Stimulated activated CD8-positive, alpha-beta memory T cell treated with anti-CD3 and anti-CD28 coated beads, Interleukin-4, amount 100 ng/mL, for 4 hours (primary cell): ENCODE data around the gene PBX4.

Source experiments
- DNase-seq, 2 donors: peaks; one replicate each; pipeline ENCODE4 v3.0.0-alpha.2; 2020; ENCODE audit warnings: low read depth in 2 of 2, low spot score in 1 of 2

The PBX4 gene

DNA sequence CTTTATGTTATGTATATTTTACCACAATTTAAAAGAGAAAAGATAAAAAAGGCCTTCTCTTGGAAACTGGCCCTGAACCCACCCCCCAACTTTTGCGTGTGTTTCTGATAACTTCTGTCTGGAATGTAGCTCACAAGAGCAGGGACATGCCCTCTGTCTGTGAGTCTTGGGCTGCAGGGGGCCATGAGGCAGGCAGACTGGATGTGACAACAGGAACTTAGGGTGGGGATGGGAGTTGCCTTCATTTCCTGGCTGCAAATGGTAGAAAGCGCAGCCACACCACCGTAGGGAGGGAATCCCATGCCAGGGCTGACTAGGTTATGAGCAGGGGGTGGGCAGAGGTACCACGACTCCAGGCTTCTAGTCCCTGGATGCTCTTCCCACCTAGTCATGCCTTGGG lies 58.6 kb downstream of the PBX4 start:
- no peak for DNase-seq

DNA sequence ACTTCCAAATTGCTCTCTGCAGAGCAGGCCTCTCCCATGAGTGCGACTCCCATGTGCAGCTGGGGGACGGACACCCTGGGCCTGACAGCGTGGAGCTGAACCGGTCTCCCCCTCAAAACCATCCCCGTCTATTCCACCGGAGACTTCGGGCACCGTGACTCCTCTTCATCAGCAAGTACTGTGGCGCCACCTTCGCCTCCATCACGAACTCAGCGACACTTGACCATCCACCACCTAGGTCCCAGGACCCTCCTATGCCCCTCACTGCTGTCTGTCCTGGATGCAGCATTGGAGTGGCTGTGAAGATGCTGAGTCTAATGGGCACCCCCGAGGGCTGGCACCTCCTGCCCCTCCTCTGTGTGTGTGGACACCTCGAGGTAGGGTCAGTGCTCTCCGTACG lies 59.9 kb downstream of the PBX4 start:
- no peak for DNase-seq

DNA sequence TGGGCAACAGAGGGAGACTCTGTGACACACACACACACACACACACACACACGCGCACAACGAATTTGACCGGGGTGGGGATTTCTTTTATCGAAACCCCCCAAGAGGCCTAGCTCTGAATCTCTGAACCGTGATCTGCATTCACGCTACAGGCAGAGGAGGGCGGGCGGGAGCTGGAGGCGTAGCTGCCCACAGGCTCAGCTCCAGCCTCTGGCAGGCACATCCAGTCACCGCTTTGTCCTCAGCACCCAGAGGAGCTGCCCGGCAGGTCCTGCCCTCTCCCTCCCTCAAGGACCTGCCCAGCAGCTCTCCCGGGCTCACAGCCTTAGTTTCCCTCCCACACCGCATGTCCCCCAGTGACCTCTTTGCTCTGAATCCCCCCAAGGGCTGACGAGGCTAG lies 60.4 kb downstream of the PBX4 start:
- no peak for DNase-seq

DNA sequence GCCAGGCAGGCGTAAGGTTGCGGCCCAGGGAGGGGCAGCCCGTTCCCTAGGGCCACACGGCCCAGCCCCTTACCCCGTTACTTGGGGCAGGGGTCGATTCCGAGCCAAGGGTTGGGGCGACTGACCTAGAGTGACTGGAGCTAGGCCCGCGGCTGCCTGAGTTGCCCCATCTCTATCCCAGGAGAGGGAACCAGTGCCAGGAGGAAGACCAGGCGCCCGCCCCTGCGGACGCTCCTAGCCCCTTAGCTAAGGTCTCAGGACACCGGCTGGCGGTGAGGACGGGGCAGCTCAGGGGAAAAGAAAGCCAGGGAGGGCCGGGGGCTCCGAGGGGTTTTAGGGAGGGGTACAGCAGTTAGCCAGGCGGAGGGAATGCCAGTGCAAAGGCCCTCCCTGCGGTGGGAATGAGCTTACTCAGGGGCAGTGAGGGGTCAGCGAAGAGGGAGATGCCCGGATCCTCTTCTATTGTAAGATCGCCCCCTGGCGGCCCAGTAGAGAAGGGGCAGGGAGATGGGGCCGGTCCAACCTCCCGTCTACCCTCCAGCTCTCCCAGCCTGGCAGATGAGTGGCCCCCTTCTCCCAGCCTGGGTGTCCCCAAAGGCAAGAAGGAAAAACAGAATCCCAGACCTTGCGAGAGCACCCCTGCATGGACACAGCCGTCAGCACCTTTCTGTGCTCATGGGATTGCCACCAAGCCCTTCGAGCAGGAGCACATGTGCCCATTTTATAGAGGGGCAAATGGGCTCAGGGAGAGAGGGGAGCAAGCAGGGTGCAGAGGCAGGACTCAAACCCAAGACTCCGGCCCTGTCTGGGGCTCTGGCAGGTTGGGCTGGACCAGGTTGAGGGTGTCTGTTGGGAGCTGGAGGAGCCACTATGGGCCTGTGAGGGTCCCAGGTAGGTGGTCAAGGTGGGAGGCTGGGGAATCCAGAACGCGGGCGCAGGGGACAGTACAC lies 64.1 kb downstream of the PBX4 start:
- peak; percentile 21 to 30 for DNase-seq

DNA sequence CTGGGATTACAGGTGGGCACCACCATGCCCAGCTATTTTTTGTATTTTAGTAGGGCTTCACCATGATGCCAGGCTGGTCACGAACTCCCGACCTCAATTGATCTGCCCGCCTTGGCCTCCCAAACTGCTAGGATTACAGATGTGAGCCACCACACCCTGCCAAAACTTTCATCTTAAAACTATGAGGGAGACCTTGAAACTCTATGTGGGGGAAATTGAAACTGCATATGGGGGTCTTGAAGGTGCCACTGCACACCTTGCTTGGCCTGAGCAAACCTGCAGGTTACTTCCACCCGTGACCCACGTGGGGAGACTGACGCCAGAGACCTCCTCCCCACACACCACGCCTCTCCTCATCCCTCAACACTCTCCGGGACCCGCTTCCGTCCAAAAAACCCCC lies 64.8 kb downstream of the PBX4 start:
- DNase-seq: no peak

DNA sequence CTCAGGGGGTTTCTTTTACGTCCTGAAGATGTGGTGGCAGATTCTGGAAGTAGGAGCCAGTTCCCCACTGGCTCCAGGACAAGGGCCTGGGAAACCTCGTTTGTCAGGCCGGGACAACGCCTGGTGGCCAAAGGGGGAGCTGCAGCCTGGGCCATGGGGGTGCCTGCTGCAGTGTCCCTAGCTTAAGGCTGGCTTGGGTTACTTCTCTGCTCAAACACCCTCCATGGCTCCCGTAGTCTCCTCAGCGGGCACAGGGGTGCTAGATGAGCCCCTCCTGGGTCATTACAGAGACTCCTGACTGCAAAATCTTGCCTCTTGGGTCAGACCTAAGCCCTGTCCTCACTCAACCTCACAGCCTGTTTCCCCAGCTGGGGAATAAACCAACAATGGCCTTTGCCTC lies 65.7 kb downstream of the PBX4 start:
- no peak for DNase-seq

DNA sequence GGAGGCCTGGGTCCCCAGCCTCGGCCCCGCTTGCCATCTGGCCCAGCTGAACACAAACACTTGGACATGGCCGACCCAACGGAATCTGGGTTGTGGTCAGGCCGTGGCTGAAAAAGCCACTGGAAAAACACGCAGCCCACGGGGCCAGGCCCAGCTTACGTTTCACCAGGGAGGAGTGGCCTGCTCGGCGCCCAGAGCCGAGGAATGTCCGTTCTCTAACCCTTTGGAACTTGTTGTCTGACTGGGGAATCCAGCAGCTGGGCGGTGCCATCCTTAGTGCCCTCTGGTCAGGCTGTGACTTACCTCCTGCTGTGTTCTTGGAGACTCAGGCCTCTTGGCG lies 66.7 kb downstream of the PBX4 start:
- DNase-seq: no peak

DNA sequence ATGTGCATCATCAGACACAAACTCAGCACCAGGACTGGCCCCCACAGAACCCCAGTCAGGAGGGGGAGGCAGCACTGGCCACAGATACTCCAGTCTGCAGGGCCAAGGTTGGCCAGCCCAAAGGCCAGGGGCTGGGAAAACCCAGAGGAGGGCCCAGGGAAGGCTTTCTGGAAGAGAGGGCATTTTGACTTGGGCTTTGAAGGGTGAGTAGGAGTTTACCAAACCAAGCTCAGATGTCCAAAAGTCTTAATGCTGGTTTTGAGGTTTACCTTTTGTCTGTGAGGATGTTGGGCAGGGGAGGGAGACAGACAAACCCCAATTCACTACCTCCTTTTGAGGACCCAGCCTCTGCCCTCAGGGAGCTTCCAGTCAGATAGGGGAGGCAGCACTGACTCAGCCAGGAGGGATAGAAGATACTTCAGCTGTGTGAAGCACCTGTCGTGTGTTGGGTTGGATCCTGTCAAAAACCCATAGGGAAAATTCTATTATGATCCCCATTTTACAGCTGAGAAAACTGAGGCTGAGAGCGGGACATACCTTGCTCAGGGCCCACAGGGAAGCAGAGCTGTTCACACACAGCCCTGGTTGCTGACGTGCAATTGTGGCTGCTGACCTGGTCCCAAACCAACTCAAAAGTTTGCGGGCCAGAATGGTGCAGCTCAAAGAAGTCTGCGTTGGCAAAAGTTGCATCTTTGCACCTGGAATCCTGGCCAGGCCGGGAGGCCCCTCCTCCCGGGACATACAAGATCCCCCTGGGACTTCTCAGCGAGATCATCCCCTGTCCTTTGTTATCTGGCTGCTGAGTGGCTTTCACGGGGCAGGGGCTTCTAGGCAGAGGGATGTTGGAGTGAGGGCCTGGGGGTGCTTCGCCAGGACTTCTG lies 67.3 kb downstream of the PBX4 start:
- DNase-seq: no peak

DNA sequence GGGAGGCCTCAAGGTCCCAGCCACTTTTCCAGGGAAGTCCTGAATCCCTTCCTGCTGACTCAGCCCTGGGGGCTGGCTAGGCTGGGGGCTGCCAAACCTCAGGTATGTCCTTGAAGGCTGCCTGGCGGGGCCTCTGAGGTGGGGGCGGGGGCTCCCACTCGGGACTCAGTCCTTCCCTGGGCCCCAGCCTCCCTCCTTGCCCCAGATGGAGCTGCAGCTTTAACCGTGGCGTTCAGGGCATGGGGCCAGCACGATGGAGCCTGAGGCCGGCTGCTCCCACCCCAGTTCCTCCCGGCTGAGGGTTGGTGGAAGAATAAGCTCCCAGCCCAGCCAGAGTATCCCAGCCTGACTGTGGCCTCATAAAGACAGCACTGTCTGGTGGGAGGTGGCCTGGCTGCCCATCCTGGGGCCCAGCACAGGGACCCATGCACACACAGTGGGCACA lies 68.0 kb downstream of the PBX4 start:
- no peak for DNase-seq

DNA sequence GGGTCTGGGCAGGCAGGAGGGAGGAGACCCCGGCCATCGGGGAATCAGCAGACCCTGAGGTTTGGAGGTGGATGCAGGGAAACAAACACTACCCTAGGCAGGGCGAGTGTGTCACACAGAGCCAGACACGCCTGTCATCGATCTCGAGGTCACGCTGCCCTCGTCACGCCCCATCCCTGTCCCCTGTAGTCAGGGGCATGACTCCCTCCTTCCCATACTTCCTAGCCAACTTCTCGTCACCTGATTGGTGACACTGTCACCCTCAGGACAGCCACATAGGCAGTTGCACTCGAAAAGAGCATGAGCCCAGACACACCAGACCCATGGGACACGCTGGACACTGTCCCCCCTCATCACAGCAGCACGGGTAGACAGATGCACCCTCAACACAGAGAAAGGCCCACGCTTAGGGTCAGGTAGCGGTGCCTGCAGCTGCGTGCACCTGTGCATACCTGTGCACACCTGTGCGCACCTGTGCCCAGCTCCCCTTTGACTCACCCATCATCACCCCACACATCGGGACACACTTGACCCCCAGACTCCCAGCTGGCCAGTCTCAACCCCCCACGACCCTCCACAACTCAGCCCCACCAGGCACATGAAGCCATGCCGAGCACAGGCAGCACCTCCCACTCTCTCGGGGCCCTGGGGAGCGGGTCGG lies 68.6 kb downstream of the PBX4 start:
- DNase-seq: no peak

DNA sequence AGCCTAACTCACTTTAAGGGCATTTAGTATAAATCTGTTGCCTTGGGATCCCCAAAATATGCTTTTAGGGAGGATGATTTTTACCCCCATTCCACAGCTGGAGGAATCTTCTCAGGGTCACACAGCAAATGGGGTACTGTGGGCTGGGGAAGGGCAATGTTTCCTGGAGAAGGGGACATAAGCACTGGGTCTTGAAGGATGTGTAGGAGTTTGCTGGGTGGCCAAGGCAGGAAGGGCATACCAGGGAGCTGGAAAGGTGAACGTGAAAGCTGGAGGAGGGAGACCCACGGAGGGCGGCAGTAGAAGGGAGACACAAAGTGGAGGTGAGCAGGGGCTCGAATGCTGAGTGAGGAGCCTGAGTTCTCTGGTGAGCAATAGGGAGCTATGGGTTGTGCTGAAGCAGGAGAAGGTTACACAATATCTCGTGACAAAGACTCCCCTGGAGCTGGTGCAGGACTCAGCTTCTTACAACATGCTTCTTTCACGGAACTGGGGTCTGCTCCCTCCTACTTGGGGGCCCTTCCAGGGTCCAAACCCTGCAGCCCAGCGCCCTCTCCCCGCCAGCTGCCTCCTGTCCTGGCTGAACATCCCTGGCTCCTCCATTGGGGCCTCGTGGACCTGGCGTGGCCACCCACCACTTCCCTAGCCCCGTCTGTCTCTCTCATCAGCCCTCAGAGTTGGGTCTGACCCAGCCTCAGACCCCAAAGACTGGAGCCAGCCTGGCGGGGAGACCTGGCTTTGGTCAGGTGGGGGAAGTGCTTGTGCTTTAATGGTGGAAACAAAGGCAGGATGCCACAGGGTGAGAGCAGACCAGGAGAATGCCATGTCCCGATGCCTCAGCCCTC lies 69.3 kb downstream of the PBX4 start:
- no peak for DNase-seq

DNA sequence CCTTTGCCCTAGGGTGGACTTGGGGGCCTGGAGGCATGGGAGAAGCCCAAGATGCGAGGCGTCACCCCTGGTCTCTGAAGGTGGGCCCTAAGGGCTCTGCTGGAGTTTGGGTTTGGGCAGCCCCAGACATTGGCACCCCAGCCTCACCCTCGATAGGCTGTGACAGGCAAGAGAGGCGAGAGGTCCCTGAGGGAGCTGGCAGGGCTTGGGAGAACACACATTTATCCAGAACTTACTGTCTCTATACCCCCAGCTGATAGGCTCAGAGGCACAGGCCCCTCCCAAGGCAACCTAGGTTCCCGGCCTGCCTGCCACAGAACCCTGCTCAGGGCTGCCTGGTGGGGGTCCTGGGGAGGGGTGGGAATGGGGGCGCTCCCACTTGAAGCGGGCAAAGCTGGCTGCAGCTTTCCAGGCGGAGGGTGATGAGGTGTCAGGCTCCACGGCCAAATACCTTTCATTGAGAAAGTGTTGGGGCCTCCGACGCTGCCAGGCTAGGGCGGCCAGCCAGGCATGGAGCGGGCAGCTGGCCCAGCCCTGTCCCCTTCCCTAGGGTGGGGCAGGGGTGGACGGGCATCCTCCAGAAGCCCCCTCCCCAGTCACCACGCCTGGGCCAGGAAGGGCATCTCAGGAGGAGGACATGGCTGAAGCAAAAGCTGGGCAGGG lies 70.7 kb downstream of the PBX4 start:
- no peak for DNase-seq

DNA sequence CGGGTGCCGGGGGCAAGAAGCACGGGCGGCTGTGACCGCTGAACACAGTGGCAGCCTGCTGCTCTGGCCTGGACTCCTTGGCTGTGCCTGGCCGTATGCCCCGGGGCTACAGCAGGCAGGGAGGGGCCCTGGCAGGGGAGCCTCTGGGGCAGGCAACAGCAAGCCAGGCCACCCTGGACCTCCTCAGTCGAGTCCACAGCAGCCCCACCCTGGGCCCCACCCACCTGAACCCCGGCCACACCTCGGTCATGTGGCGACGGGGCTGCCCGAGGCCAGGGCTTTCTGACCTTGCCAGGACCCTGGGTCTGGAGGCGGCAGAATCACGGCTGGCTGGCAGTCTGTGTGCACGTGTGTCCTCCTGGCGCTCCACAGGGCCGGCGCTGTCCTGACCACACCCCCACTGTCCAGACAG lies 71.7 kb downstream of the PBX4 start:
- DNase-seq: no peak

DNA sequence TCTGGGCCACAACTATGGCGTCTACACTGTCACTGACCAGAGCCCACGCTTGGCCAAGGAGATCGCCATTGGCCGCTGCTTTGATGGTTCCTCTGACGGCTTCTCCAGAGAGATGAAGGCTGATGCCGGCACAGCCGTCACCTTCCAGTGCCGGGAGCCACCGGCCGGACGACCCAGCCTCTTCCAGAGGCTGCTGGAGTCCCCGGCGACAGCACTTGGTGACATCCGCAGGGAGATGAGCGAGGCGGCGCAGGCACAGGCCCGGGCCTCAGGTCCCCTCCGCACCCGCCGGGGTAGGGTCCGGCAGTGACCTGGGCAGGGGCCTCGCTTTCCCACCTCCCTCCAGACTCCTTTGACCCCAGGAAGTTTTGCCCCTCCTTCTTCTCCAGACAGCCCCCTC lies 72.8 kb downstream of the PBX4 start:
- DNase-seq: no peak

DNA sequence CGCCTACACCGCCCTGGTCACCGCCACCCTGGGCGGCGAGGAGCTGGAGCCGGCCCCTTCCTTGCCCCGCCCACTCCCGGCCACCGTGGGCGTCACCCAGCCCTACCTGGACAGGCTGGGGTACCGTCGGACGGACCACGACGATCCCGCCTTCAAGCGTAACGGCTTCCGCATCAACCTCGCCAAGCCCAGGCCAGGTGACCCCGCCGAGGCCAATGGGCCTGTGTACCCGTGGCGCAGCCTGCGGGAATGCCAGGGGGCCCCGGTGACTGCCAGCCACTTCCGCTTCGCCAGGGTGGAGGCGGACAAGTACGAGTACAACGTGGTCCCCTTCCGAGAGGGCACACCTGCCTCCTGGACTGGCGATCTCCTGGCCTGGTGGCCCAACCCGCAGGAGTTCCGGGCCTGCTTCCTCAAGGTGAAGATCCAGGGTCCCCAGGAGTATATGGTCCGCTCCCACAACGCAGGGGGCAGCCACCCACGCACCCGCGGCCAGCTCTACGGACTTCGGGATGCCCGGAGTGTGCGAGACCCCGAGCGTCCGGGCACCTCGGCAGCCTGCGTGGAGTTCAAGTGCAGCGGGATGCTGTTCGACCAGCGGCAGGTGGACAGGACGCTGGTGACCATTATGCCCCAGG lies 73.4 kb downstream of the PBX4 start:
- DNase-seq: no peak

DNA sequence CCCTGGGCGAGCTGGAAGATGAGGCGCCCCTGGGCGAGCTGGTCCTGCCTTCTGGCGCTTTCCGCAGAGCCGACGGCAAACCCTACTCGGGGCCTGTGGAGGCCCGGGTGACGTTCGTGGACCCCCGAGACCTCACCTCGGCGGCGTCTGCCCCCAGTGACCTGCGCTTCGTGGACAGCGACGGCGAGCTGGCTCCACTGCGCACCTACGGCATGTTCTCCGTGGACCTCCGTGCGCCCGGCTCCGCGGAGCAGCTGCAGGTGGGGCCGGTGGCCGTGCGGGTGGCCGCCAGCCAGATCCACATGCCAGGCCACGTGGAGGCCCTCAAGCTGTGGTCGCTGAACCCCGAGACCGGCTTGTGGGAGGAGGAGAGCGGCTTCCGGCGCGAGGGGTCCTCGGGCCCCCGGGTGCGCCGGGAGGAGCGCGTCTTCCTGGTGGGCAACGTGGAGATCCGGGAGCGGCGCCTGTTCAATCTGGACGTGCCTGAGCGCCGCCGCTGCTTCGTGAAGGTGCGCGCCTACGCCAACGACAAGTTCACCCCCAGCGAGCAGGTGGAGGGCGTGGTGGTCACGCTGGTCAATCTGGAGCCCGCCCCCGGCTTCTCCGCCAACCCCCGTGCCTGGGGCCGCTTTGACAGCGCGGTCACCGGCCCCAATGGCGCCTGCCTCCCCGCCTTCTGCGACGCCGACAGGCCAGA lies 74.1 kb downstream of the PBX4 start:
- no peak for DNase-seq

DNA sequence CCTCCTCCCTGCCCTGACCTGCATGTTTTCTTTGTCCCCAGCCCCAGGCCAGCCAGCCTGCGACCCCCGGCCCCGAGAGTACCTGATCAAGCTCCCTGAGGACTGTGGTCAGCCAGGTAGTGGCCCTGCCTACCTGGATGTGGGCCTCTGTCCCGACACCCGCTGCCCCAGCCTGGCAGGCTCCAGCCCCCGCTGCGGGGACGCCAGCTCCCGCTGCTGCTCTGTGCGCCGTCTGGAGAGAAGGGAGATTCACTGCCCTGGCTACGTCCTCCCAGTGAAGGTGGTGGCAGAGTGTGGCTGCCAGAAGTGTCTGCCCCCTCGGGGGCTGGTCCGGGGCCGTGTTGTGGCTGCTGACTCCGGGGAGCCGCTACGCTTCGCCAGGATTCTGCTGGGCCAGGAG lies 74.8 kb downstream of the PBX4 start:
- DNase-seq: no peak

DNA sequence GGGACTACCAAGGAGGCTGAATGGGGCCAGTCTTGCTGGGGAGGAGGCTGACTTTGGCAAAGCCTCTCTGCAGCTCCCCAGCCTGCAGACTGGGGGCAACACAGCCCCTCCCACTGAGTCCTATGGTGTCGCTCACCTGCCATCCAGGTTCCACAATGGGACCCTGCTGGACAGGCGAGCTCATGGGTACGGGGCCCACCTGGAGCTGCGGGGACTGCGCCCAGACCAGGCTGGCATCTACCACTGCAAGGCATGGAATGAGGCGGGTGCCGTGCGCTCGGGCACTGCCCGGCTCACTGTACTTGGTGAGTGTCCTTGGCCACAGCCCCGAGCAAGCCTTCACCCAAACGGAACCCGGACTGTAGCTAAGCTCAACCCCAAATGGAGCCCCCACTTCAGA lies 75.4 kb downstream of the PBX4 start:
- no peak for DNase-seq

DNA sequence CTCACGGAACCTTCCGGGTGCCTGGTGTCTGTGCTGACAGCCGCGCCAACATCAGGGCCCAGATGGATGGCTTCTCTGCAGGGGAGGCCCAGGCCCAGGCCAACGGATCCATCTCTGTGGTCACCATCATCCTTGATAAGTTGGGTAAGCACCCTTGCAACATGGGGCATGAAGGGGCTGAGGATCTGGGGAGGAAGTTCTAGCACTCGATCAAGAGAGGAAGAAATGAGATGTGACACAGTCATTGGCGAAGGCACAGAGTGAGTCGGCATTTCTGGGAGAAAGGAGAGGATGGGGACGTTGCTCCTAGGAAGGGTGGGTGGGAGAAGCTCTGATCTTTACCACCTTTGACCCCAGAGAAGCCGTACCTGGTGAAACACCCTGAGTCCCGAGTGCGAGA lies 76.0 kb downstream of the PBX4 start:
- DNase-seq: no peak
